T follicular helper cell (primary cell): Measurements from ENCODE around the gene WHRN.

ENCODE experiments used
- DNase-seq: peaks from one replicate; pipeline ENCODE4 v3.0.0-alpha.2; 2020; ENCODE audit warnings: low read depth

Gene WHRN

DNA sequence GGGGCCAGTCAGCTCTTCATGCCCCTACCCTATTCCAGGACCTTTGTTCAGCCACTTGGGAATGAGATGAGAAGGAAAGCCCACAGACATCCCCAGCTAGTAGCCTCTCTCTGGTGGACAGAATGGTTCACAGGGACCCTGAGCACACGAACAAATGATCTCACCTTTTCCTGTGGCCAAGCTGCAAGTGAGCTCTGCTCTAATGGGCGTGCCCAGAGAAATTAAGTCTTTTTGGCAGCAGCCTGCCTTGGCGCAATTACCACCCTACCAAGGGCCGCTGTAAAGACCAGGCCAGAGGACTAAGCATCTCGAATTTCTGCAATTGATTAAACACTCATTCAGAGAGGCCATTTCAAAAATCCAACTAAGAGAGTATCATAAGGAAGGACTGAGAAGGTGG, 56.0 kb downstream of the WHRN start:
- DNase-seq, result no peak

- DNase-seq, result no peak
These were observed 56.6 kb downstream of the WHRN start for GRCh38 chr9:114448706-114449105.

DNA sequence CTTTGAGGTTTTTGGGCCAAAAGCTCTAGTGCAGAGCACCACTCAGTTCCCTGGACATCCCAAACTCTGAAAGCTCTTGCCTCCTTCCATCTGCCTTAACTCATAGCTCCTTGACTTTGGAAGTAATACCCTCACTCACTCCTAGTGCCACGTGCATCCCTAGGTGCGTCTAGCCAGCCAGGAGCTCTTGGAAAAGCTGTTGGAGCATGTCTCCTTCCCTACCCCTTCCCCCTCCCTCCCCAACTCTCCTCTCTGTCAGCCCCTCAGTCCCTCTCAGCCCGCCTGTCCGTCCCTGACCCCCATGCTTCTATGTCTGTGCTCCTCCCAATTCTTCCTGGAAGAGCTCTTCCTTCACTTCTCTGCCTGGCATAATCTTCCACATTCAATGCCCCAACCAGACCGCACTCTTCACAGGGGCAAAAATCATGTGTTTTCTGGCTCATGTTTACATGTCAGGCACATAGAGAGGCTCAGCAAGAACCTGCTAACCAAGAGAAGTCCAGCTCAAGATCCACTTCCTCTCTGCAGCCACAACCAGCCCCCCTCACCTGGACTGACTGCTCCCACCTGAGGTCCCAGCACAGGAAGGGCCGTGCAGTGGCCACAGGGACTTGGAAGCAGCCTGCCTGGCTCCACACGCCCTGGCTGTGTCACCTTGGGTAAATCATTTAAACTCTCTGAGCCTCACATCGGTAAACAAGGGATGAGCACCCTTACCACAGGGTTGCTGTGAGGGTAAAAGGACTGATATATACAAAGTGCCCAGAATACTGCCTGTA, 58.4 kb downstream of the WHRN start:
- no peak for DNase-seq

- no peak for DNase-seq
These were observed 59.2 kb downstream of the WHRN start for GRCh38 chr9:114446036-114446435.

- DNase-seq, result no peak
These were observed 59.7 kb downstream of the WHRN start for GRCh38 chr9:114445616-114446015.

DNA sequence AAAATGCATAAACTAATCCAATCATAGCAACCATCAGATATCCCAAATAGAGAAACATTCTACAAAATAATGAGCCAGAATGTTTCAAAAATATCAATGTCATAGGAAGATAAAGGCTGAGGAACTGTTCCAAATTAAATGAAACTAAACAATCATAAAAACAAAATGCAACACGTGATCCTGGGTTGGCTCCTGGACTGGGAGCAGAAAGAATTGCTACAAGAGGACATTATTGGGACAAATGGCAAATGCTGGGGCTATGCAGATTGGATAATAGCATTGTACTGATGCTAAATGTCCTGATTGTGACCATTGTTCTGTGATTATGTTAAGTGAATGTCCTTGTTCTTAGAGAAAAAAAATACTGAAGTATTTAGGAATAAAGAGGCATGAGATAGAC, 63.3 kb downstream of the WHRN start:
- no peak for DNase-seq

DNA sequence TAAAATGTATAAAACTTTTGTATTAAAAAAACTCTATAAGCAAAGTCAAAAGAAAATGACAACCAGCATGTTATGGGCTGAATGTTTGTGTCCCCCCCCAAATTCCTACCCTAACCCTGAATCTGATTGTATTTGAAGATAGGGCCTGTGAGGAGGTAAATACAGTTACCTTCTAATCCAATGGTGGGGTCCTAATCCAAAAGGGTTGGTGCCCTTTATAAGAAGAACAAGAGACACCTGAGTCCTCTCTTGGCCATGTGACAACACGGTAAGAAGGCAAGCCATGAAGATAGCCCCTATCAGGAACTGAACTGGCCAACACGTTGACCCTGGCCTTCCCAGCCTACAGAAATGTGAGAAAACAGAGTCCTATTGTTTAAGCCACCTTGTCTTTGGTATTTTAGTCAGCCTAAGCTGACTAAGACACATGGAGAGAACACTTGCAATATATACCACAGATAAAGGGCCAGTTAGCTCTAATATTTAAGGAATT, 67.8 kb downstream of the WHRN start:
- no peak for DNase-seq

DNA sequence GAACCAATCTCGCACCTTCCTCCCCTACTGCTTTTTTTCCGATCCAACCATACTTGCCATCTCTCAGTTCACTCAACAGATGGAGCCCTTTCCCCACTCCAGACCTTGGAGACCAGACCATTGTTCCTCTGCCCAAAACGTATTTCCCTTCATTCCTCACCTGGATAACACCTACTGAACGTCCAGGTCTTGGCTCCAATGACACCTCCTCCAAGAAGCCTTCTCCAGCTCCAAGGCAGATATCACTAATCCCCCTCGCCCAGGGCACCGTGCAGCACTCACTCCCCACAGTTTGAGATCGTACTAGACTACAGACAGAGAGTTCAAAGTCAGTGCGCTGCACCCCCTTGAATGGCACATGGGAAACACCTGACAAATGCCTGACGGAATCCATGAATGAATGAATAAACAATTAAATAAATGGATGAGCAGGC, 70.4 kb downstream of the WHRN start:
- DNase-seq, result no peak

DNA sequence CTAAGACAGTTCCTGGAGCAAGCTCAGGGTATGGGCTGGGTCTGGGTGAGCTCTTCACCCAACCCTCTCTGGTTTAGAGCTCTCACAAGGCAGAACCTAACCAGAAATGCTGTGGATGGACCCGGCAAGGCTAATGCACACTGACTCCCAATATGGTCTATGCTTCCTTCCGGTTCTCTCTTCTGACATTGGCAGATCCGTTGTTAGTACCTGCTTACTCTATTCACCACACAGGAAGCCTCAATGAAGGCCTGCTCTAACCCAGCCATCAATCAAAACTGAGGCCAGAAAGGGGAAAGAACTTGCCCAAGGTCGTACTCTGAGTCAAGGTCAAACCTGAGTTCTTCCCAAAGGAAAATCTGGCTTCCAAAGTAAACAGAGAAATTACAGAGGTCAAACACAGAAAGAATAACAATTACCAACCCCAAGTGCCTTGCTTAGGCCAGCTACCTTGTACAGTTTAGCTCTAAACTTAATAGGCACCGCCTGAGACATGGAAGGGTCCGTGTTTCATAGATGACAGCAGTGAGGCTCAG, 71.5 kb downstream of the WHRN start:
- DNase-seq, result no peak

DNA sequence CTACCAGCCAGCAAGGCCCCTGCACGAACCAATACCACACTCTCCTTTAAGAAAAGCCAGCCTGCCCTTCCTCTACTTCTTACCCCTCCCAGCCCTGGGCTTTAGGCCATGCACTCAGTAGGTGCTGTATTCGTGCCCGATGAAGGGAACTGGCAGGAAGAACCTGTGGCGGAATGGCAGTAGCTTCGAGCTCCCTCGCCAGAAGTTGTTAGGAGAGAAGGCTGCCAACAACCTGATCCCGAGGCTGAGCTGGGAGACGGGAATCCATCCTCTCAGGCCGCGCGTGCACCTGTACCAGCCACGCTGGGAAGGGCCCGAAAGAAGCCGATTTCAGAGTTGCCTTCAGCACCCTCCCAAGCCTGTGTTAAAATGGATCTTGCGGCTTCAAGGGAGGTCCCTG, 72.2 kb downstream of the WHRN start:
- no peak for DNase-seq

GRCh38 chr9:114432323-114433067, 72.8 kb downstream of the WHRN start:
- DNase-seq, result no peak

- no peak for DNase-seq
These were observed 73.5 kb downstream of the WHRN start for GRCh38 chr9:114431770-114432169.

- DNase-seq, result no peak
These were observed 74.3 kb downstream of the WHRN start for GRCh38 chr9:114431003-114431402.

- no peak for DNase-seq
These were observed 74.8 kb downstream of the WHRN start for GRCh38 chr9:114430457-114430856.

DNA sequence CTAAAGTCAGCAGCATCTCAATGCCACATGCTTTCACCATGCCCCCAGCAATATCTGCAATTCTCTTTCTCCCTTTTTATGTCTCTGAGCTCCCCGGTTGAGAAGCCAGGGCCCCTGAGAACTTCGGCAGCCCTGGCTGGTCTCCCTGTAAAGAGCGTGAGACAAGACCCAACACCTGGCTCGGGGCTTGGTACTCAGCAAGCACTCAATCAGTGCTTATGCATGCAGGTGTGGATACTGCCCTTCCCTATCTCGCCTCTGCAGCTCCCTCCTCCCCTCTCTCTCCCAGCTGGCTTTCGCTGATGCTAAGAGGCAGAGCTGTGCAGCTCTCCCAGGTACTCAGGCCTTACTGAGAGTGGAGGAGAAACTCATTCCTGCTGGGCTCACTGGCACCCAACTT, 75.8 kb downstream of the WHRN start:
- no peak for DNase-seq

DNA sequence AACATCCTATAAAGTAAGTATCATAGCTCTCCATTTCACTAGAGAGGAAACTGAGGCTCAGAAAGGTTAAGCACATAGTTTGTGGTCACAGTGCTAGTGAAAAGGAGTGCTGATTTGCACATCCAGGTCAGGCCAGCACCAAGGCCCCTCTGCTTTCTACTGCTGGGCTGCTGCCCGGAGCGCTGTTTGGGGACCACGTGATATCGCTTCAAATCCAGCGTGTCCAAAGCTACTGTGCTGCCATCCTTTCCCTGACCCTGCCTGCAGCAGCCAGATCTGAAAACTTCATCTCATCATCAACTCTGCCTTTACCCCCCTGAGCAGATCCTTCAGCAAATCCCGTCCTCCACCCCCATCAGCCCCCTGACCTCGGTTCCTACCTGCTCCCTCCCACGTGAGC, 76.8 kb downstream of the WHRN start:
- no peak for DNase-seq

GRCh38 chr9:114427644-114428043, 77.6 kb downstream of the WHRN start:
- DNase-seq, result no peak

GRCh38 chr9:114426046-114426948, 79.0 kb downstream of the WHRN start:
- no peak for DNase-seq

GRCh38 chr9:114425126-114425525, 80.1 kb downstream of the WHRN start:
- DNase-seq, result no peak

- no peak for DNase-seq
These were observed 81.1 kb downstream of the WHRN start for GRCh38 chr9:114424126-114424525.

DNA sequence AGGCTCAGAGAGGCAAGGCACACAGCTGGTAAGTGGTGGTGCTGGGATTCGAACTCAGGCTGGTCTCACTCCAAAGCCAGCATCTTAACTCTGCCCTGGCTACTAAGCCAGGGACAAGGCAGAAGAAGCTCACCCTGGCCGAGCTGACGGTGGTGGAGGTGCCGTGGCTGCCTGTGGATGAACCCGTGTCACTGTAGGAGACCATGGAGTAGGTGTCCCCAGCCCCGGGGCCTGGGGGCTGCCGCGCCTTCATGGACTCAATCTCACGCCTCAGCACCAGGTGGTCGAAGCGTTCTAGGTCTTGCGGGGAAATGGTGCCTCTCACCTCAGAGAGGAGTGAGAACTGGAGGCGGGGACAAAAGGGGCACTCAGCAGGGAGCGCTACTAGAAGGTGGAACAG, 82.1 kb downstream of the WHRN start:
- no peak for DNase-seq

DNA sequence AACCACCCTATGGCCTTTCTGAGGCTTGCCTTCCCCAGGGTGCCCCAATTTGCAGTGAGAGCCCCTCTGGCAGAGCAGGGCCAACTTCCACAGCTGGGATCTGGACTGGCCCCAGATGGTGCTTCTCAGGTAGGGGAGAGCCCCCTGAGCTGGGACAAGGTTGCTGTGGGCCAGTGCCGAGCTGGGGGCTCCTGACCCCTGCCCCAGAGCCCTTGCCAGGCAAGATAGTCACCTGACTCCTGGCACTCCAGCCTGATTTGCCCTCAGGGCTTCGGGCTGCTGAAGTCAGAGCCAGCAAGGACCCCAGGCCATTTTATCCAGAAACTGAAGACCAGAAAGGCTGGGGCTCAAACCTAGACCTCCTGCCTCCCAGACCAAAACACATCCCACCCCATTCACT, 84.1 kb downstream of the WHRN start:
- no peak for DNase-seq
